H4 (cell line): ENCODE measurements around the gene TRDMT1. TPM values are rescaled to one million over a fixed set of nuclear protein-coding genes. Genes with fewer than 3 reads are reported as not detected.

Experiments
- DNase-seq: peaks from one replicate; pipeline ENCODE4 v3.0.0-alpha.2; 2015; ENCODE audit warnings: low spot score
- total RNA-seq: library from RNA; depleted of rRNA; stranded (reverse); fragments of >200 nt; shearing (Covaris generic); gene quantifications from 2 replicates; pipeline ENCODE4 v1.2.3, GENCODE V29; 2014

The TRDMT1 gene
- total RNA-seq, 1 experiment from 2014 or later, result 6.1 TPM

DNA sequence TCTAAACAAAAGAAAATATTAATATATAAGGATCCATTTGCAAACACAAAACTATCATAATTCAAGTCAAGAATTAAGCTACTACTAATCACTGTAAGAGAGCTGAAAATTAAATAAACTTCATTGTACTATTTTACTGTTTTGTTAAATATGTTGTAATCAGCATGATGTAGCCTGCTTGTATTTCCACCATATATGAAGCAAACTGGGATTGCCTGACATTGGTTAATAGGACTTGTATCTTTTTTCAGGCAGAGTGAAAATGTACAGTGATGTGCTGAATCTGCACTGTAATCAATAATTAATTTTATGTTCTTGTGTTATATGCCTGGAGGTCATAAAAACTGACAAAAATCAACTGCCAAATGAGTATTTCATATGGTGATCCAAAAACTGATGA, 25.4 kb downstream of the TRDMT1 start:
- no peak for DNase-seq

DNA sequence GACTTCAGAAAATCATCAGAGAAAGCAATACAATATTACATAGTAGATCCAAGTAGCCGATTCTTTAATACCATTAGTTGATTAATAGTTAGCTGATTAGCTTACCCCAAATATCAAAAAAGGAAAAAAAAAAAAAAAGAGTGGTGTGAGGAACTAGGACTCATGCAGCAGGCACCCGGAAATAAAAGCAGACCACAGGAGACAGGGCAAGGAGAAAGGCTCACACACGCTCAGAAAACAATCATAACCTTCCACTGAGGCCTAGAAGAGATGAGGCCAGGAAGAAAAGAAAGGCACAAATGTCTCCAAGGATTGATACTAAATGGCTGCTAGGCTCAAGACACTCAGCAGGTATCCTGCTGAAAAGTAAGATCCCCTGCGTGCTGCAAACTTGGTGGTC, 25.9 kb downstream of the TRDMT1 start:
- no peak for DNase-seq

DNA sequence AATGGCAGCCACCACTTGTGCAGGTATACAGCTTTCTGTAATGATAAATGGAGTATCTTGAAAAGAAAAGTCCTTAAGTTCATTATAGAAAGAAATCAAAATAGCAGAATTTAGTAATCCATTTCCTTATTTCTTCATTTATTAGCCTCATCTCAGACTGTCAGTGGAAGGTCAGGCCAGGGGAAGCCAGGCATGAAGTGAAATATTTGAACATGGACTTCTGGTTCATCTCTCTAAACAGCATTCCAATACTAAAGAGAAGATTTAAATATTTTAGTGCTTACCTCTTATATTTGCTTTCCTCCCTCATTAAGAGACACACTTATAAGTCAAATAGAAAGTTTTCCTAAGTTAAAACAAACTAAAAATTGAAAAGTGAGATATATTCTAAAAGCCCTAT, 26.8 kb downstream of the TRDMT1 start:
- DNase-seq, result no peak

DNA sequence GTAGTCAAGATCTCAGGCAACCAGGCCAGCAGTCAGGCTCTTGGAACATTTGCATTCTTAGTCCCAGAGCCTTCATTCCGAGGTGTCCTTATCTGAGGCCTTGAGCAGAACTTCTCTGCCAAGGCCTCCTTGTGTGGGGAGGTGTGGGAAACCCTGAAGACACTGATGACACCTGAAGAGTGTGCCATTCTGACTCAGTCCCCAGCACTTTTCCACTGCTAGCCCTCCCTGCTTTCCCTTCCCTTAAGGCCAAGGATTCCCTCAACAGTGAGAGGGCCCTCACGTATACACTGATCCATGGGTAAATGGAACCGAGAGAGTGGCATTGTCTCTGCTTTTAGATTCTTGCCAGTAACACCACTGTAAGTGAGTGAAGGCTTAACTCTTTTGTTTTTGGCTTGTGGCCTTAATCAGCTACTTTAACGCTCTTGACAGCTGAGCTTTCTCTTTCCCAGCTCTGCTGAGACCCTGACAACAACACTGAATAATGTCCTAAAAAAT, 30.3 kb downstream of the TRDMT1 start:
- no peak for DNase-seq

DNA sequence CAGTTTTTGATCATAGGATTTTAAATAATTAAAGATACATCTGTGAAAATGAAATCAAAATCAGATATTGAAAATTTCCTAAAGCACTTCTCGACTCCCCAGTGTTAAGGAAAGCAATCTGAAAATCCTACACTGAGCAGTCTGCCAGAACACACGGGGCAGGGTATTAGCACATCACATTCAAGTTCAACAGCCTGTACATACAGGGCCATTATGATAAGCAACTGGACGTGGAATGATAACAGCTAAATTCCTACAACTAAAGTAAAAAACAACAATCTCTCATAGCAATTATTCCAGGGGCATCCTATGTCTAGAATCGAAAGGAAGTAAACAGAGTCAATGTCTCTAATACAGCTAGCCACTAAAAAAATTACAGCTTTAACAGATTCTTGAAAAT, 31.7 kb downstream of the TRDMT1 start:
- no peak for DNase-seq

DNA sequence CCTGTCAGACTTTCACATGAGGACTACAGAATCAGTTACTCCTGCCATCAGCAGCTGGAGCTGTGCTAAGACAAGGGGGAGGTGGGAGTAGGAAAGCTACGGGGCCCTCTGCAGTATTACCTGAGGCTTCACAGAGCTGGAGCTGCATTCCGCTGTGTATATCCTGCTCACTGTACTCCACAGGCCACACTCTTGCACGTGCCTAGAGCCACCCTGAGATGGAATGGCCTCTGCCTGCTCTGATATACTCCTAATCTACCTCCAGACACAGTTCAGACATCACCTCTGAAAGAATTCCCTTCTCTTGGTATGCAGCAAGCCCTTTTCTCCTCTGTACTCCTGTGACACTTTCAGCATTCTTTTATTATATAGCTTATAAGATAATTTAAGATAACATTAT, 34.8 kb downstream of the TRDMT1 start:
- DNase-seq, result no peak

DNA sequence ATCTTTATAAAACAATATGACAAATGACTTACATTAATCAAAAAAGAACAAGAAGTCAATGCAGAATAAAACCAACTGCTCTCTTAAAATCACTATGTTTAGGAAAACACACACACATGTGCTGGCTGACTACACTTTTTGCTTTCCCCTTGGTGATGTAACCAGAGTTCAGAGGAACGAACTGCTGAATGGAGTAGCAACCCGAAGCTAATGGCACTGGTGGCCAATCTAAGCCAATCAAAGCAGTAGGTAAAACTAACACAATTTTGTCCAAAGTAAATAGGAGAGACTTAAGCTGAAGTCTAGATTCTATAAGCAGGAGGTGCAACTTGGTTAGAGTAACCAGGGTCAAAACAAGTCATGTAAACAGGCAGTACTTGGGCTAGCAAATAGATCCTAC, 38.6 kb downstream of the TRDMT1 start:
- no peak for DNase-seq

DNA sequence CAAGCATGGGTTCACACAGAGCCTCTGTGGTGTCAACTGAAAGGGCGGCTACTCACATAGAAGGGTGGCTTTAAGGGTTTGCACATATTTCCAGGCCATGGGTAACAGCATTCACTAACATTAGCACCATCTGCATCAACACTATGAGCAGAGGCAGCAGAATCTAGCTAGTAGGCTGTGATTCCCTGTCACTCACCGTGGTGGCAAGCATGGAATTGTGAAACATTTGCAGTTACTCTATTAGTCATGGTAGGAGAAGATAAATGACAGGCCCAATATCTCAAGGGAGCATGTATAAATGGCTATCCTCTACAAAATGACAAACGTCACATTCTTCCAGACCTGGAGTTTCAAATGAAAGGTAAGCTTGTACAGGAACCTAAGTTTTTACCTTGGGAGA, 39.7 kb downstream of the TRDMT1 start:
- no peak for DNase-seq

DNA sequence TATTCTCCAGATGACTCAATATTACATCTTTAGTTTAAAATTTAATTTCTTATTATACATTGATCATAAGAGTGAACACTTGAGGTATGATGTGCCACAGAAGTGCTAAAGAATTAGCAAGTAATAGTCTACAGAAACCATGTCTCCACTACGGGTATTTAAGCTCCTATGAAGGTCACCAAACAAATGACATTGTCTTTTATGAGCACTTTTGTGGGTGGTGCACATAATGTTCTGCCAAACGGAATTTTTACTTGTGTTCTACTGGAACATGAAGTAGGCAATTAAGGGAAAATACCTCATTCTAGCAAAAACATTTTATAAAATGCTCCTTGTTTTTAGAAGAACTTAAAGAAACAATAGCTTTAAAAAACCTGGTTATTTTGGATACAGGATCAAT, 44.4 kb downstream of the TRDMT1 start:
- no peak for DNase-seq

DNA sequence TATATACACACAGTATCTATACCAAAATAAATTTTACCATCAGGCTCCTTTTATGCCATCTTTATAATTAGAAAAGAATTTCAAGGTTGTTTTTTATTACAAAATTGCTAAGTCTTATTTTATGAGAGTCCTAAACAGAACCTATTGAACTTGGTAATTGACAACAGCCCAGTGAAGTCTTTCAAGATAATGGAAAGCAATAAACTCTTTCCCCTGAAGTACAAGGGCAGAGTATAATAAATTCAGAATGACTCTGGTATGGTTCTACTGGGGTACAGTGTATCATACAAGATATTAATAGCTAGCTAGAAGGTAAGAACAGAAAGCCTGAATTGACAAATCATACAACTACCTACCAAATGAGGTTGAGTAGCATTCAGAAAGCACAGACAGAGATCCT, 45.6 kb downstream of the TRDMT1 start:
- DNase-seq, result no peak

DNA sequence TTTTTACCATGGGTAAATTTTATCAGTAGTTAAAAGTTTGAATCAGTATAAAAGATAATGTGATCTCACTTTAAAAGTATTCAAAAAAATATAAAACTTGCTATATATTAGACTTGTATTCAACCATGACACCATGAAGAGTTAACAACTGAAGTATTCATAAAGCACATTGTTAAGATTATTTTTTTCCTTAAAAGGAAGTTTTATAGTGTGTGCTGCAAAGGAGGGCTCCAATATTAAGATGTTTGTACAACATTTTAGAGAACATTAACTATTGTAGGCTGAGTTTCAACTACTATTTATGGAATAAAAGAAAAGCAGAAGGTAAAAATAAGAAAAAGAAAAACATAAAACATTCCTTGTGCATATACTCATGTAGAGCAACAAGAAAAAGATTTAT, 47.4 kb downstream of the TRDMT1 start:
- DNase-seq, result no peak

DNA sequence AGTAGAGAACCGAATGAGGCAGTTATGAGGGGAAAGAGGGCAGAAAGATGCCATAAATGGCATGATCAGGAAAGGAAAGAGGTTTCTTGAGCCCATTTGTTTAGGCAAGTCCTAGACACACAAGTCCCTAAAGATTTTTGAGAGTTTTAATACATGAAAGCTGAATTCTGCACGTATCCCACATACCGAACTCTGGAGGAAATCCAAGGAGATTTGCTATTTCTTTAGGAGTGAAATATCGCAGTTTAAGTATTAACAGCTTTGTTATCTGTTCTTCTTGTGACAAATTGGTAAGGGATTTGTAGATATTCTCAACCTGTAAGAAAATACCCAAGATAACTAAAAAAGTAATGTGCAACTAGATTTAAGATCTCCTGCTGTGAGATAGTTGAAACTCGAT, 48.2 kb downstream of the TRDMT1 start:
- DNase-seq, result no peak

DNA sequence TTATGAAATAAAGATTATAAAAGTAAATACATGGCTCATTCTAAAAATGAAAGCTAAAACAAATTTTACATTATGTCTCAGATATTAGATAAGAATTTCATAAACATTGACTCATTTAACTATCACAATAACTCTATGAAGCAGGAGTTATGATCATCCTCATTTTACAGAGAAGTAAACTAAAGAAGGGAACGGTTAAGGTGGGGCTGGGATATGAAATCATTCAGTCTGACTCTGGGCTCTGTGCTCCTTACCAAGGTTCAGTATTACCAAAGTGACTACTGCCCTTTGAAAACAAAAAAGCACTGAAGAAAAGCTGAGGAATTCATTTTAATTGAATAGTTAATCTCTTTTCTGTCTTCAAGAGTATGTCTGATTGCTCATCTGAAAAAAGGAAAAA, 49.8 kb downstream of the TRDMT1 start:
- no peak for DNase-seq

DNA sequence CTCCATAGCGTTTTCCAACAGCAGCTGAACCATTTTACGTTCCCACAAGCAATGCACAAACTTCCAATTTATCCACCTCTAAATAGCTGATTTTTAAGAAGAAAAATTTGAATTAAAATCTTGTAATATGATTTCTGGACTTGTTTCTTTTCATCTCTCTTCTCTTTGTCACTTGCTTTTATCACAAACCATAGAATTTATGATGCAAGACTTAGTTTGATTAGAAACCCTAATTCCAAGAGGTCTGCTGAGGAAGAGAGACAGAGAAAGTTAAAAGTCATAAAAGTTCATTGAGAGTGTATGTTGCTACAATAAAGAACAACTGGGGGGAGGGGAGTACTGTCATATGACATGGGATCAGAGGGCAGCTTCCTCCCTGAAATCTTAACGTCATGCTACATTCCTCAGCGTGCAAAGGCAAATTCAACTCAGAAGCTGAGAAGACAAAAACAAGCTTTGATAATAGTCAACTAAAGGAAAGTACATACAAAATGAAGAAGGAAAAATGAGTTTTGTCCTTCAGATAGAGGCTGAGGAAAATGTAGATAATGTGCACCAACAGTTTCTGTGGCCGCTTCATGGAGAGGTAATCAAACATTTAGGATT, 53.5 kb downstream of the TRDMT1 start:
- no peak for DNase-seq

DNA sequence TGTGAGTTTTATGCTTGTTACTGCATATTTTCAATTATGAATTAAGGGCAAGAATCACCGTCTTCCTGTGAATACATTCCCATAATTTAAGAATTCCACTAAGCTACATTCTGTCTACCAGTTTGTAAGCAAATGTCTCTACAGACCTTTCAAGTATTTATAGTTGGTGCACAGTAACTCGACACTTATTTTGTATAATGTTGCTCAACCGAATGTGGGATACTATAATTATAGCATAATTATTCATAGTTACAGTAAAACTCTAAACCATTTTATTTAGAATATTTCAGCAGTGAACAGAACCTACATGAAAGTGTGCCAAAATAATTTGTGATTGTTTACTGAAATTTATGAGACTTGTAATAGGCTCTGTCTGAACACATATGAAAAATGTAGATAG, 54.6 kb downstream of the TRDMT1 start:
- DNase-seq, result no peak

DNA sequence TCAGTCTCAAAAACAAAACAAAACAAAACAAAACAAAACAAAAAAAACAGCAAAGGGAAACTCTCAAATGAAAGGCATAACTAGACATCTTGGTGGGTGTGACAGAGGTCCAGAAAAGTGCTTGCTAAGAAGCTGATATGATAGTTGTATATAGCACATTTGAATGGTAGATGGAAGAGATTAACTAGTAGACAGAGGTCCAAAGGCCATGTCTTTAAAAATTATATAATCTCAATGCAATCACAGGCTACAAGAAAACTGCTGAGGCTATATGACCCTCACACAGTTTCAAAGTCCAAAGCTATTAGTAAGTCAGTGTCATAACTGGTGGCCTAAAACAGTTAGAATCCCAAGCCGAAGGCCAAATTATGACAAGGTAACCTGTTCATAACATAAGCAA, 56.2 kb downstream of the TRDMT1 start:
- no peak for DNase-seq

DNA sequence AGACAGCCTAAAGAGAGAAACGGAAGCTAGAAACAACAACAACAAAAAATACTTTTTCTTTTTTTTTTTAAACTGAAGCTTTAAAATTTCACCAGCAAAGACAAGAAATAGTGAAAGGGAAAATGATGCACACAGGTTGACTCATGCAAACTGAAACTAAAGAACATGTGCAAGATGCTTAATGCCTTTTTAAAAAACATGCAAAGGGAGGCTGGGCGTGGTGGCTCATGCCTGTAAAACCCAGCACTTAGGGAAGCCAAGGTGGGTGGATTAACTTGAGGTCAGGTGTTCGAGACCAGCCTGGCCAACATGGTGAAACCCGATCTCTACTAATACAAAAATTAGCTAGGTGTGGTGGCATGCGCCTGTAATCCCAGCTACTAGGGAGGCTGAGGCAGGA, 56.7 kb downstream of the TRDMT1 start:
- no peak for DNase-seq

DNA sequence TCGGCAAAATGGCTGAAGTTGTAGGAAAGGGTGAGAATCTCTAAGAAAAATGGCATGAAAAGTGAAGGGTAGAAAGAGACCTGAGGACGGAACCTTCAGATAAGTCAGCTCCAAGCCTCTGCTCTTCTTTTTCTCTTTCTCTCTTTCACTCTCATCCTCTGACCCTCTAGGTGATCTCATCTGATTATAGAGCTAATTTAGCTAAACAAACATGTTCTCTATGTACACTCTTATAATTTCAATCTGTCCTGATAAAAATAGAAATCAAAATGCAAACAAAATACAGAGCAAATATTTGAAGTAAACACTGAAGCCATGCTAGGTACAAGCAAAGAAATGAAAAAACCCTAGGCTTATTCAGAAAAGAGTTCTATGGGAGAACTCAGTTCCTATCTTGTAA, 57.4 kb downstream of the TRDMT1 start:
- no peak for DNase-seq

DNA sequence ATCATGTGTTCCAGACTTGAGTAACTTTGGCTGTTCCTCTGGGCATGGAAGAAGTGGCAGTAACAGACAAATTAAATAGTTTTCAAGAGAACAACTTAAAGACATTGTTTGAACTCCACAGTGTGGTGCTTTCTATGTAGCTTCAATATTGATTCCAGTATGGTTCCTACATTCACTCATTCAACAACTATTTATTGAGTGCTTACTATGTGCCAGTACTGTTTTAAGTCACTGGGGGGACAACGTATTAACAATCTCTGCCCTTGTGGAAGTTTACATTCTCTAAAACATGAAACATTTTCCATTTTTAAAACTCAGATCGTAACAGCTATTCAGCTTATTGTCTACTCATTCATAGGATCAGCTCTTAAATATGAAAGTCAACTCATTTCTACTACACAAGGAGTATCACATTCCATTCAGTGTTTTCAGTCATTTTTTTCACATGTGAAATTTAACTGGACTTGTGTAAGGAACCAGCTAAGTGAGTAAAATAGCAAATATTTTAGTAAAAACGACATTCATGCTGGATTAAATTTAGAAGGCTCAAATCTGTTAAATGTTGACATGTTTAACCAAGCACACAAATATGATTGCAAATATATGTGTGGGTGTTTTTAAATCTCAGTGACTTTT, 58.3 kb downstream of the TRDMT1 start:
- DNase-seq, result no peak

DNA sequence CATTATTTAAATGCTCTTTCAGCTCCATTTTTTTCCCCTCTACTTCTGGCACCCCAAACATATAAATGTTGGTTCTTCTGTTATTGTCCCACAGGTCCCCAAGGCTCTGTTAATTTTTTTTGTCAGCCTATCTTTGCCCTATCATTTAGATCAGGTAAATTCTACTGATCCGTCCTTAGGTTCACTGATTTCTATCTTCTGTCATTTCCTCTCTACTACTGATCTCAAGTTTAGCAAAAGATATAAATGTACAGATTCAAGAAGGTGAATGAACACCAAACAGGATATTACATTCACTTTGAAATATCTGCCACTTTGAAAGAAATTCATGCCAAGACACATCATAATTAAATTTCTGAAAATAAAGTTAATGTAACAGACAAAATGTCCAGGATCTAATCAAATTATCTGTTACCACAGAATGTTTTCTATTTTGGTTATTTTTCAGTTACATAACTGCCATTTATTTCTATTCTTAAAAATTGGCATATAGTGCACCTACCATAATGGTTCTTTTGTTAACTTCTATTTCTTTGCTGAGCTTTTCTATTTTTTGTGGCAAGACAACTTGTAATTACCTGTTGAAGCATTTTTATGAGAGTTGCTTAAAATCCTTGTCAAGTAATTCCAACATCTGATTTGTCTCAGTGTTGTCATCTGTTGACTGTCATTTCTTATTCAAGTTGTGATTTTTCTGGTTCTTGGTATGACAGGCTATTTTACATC, 59.8 kb downstream of the TRDMT1 start:
- no peak for DNase-seq

DNA sequence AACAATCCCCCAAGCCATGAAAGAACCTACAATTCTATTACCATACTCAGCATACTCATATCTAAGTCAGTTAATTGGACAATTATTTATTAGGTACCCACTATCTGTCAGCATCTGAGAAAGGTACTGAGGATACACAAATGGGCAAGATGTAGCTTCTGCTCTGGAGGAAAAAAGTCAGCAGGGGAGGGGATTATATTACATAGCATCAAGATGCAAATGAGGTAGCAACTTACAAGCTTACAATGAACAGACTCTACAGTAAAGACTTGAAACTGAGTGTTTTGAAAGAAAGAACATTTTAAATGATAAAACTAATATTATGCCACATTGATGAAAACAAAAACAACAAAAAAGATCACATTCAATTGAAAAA, 61.1 kb downstream of the TRDMT1 start:
- DNase-seq, result no peak

DNA sequence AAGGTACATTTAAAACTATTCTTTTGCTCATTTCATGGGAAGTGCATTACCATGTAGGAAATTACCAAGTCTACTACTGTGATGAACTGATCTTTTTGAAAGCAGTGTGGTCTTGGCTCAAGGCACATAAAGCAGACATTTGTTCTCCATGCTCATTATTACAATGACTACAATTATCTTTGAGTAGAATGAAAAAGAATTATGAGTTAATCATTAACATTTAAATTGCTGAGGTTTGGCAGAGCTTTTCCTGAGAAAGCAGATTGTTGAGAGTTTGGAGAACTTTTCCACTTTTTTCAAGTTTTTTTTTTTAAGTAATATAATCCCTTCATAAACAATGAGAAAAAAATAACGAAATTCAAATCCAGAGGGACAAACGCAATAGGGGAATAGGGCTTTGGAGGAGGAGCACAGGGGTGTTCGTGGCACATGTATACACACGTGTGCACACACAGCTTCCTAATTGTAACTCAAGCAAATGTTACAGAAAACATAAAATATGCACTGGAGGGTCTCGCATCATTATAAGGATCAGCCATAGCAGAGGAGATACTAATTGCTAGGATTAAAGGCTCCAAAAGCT, 62.9 kb downstream of the TRDMT1 start:
- DNase-seq, result no peak

DNA sequence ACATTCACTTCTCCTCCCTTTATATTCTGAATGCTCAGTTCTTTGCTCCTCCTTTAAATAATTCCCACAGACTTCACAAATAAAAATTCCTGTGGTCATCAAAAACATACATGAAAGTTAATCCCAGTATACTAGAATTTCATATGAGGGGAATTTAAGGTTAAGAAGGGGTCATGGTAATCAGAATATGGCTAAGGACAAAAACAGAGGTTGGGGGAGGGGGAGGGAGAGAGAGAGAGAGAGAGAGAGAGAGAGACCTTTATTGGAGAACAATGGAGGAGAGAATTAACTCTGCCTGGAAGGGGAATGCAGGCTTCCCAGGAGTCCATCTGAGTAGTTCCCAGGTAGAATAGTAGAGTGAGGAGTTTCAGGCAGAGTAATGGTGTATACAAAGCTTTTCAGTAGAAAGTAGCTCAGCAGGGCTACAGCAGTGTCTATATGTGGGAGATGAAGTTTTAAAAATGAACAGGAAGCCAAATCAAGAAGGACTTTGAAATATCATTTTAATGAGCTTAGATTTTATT, 66.7 kb downstream of the TRDMT1 start:
- no peak for DNase-seq
